ENCODE data around the gene KBTBD12. TPM values are rescaled to one million over a fixed set of nuclear protein-coding genes. Genes with fewer than 3 reads are reported as not detected.

The KBTBD12 gene
- total RNA-seq, 2 experiments from 2014 or later = not detected

DNA sequence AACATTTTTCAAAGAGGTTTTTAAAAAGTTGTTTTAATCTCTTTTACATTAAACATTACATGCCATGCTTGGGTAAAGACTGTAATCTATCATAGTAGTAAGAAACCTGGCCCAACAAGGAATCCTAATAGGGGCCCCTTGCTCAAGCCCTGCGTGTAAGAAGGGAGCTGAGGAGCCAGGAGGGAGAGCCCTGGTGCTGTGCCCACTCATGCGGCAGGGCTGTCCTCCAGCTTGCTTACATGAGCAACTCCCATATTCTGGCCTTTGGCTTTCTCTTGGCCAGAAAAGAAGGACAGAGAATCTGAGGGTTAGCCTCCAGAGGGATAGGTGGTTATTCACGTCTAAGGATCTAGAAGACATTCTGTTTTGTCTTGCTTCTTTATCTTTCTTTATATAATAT lies 49.8 kb downstream of the KBTBD12 start:
- ChIA-PET CTCF (no interaction called here), POLR2A (no interaction called here)
- no peaks in the 10 kb centered on the region for H3K36me3 Mint-ChIP-seq (ENCODE audit: low read depth)
- H3K4me3 Mint-ChIP-seq = no peak overlapping the region
- H3K27ac Mint-ChIP-seq = no peak overlapping the region
- H3K9me3 Mint-ChIP-seq = no peaks in the 10 kb centered on the region
- no peak for DNase-seq
- peaks cover 41% of the 10 kb centered on the region for H3K27me3 Mint-ChIP-seq
- no peaks in the 10 kb centered on the region for H3K4me1 Mint-ChIP-seq

DNA sequence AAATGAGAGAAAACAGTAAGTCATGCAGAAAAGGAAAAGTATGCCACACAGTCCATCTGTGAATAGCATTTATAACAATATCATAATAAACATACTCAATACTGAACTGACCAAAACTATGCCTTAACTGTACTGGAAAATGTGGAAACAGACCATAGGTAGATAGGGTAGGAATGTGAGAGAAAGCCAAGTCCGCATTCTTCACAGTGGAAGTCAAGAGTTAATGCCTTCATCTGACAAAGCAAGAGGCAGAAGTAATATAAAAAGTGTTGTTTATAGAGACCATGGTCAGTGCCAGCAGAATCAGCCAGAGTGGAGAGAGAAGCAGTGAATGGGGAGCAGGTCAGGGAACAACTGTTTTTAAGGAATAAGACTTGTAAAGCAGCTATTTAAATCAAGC lies 52.3 kb downstream of the KBTBD12 start:
- H3K4me3 Mint-ChIP-seq = no peak overlapping the region
- H3K4me1 Mint-ChIP-seq = no peaks in the 10 kb centered on the region
- H3K9me3 Mint-ChIP-seq = no peaks in the 10 kb centered on the region
- H3K27ac Mint-ChIP-seq = no peak overlapping the region
- no peak for DNase-seq
- CTCF ChIA-PET = no interaction called here
- no peaks in the 10 kb centered on the region for H3K36me3 Mint-ChIP-seq (ENCODE audit: low read depth)
- peaks cover 47% of the 10 kb centered on the region for H3K27me3 Mint-ChIP-seq
- POLR2A ChIA-PET = no interaction called here

DNA sequence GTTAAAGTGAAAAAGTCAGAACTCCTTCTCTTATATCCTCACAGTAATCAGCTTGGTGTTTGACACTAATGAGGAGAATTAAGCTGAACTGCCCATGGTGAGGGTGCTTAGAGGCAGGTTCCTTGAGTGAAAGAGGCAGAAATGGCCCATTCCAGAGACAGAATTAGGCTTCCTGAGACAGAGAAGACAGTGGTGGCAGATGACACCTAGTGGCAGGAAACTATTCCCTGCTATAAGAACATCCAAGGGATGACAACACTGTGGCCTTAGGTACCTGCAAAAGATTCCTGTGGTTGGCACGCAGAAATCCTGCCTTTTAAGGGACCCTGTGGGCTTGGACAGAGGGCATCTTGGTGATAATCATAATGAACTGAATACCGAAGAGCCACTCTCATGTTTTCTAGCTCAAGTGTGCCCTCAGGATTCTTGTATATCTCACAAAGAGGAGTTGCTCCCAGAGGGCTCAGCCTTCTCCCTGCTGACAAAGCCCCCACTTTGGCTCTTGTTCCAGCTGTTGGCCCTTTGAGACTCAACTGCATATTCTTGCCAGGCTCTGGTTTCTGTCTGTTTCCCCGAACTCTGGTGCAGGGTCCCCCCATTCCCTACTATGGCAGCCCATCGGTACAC lies 56.0 kb downstream of the KBTBD12 start:
- ChIA-PET POLR2A (no interaction called here), CTCF (interaction anchor here (1.3 kb wide), 2 partner anchors 318 to 396 kb away, joined by 3 read pairs; no protein-coding TSS in a partner anchor)
- no peaks in the 10 kb centered on the region for H3K36me3 Mint-ChIP-seq (ENCODE audit: low read depth)
- peak; percentile 19 for DNase-seq
- no peaks in the 10 kb centered on the region for H3K4me1 Mint-ChIP-seq
- H3K9me3 Mint-ChIP-seq = no peaks in the 10 kb centered on the region
- no peak overlapping the region for H3K4me3 Mint-ChIP-seq
- no peak overlapping the region for H3K27ac Mint-ChIP-seq
- H3K27me3 Mint-ChIP-seq = peaks cover 54% of the 10 kb centered on the region

DNA sequence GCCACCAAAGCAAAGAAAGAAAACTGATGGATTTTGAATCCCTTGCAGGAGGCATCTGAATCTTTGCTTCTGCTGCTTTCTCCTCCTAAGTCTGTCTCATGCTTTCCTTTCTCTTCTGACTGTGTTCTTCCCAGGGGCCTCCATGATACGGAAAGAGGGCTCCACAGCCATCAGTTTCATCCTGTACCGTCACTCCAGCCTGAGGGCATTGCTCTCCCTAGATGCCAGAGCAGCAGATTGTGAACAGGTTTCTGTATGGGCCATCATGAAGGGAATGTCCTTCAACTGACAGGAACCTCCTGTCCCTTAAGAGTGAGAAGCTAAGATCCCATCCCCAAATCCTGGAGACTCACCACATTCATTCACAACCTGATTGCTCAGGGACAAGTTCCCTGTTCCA lies 59.2 kb downstream of the KBTBD12 start:
- DNase-seq = no peak
- Mint-ChIP-seq H3K27ac (no peak overlapping the region), H3K9me3 (no peaks in the 10 kb centered on the region), H3K4me1 (no peaks in the 10 kb centered on the region), H3K4me3 (no peak overlapping the region), H3K27me3 (peaks cover 46% of the 10 kb centered on the region), H3K36me3 (ENCODE audit: low read depth) (no peaks in the 10 kb centered on the region)
- POLR2A ChIA-PET = no interaction called here
- CTCF ChIA-PET = no interaction called here

DNA sequence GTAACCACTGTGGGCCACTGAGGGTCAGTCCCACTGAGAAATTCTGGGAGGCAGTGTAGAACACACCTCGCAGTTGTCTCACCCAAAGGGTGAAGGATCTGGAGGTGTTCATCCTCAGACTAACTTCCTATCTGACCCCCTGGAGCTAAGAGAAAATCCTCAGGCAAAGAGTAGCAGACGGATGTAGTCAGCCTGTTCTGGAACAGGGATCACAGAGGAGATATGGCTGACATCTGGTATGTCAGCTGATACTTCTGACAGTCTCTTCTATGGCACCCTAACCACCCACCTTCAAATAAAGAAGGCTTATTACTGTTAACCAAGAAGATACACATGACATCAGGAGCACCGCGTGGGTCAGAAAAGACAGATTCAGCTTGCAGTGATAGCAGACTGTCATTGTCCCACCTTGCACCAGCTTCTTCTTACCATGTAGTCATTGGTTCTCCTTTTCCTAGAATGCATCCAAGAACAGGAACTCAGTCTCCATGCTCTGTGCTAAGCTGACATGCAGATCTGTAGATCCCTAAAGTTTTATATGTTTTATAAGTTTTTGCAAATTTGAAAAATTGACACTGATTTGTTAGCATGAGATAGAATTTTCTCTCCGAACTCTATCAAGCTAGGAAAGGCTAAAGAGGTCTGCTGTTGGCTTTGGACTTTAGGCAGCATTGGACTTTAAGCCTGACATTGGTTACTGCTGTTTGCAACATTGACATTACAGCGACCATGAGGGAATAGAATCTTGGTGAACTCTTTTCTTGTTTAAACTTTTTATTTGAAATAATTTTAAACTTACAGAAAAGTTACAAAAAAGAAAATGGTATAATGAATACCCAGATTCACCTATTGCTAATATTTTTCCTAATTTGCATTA lies 60.4 kb downstream of the KBTBD12 start:
- peaks cover 42% of the 10 kb centered on the region for H3K27me3 Mint-ChIP-seq
- H3K4me3 Mint-ChIP-seq = no peak overlapping the region
- ChIA-PET POLR2A (no interaction called here), CTCF (no interaction called here)
- DNase-seq = no peak
- H3K4me1 Mint-ChIP-seq = no peaks in the 10 kb centered on the region
- H3K9me3 Mint-ChIP-seq = no peaks in the 10 kb centered on the region
- H3K27ac Mint-ChIP-seq = no peak overlapping the region
- H3K36me3 Mint-ChIP-seq (ENCODE audit: low read depth) = no peaks in the 10 kb centered on the region

DNA sequence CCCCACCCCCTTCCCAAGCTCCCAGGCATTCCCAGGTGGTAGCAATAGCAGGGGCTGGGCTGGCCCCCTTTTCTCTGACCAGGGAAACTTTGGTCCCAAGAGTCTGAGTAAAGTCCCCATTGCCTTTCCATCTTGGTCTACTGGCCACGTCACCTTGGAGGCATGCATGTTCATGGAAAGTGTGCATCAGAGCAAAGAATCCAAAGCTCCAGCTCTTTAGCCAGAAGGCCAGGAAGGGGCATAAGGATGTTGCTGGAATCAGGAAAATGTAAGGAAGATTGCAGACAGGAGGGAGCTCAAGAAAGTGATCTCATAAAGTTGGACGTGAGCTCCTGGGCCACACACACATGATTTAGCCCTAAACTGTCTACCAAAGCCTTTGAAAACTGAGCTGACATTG lies 63.6 kb downstream of the KBTBD12 start:
- H3K4me1 Mint-ChIP-seq = no peaks in the 10 kb centered on the region
- CTCF ChIA-PET = no interaction called here
- POLR2A ChIA-PET = no interaction called here
- no peaks in the 10 kb centered on the region for H3K36me3 Mint-ChIP-seq (ENCODE audit: low read depth)
- no peaks in the 10 kb centered on the region for H3K9me3 Mint-ChIP-seq
- peaks cover 32% of the 10 kb centered on the region for H3K27me3 Mint-ChIP-seq
- no peak overlapping the region for H3K27ac Mint-ChIP-seq
- no peak for DNase-seq
- no peak overlapping the region for H3K4me3 Mint-ChIP-seq

DNA sequence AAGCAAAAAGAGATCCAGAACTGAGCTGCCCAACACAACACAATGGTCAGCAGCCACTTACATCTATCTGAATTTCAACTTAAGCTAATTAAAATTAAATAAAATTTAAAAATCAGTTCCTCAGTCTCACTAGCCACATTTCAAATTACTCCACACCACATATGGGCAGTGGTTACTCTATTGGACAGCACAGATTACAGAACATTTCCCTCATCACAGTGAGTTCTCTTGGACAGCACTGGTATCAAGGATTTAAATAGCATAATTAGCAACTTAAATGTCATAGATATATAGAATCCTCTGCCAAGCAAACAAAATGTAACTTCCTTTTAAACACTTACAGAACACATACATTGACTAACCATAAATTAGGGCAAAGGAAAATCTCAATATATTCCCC lies 64.4 kb downstream of the KBTBD12 start:
- Mint-ChIP-seq H3K4me1 (no peaks in the 10 kb centered on the region), H3K27me3 (peaks cover 28% of the 10 kb centered on the region), H3K9me3 (no peaks in the 10 kb centered on the region), H3K27ac (no peak overlapping the region), H3K36me3 (ENCODE audit: low read depth) (no peaks in the 10 kb centered on the region), H3K4me3 (no peak overlapping the region)
- ChIA-PET CTCF (no interaction called here), POLR2A (no interaction called here)
- no peak for DNase-seq

DNA sequence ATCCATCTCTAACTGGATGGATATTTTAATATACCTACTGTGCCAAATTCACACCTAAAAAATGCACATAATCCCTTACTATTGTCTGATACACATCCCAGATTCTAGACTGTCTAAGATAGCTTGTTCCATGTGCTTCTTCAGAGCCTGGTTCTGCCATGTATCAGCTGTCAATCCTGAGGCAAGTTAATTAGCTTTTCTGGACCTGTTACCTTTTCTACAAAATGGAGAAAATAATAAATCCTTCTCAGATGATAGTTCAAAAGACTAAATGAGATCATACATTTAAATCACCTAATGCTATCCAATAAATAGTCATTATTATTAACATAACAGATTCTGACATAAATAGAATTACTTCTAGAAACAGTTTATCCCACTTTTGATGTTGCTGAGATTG lies 66.1 kb downstream of the KBTBD12 start:
- no peaks in the 10 kb centered on the region for H3K4me1 Mint-ChIP-seq
- ChIA-PET CTCF (no interaction called here), POLR2A (no interaction called here)
- DNase-seq = no peak
- no peak overlapping the region for H3K27ac Mint-ChIP-seq
- no peaks in the 10 kb centered on the region for H3K36me3 Mint-ChIP-seq (ENCODE audit: low read depth)
- no peaks in the 10 kb centered on the region for H3K9me3 Mint-ChIP-seq
- H3K27me3 Mint-ChIP-seq = peaks cover 28% of the 10 kb centered on the region
- no peak overlapping the region for H3K4me3 Mint-ChIP-seq

DNA sequence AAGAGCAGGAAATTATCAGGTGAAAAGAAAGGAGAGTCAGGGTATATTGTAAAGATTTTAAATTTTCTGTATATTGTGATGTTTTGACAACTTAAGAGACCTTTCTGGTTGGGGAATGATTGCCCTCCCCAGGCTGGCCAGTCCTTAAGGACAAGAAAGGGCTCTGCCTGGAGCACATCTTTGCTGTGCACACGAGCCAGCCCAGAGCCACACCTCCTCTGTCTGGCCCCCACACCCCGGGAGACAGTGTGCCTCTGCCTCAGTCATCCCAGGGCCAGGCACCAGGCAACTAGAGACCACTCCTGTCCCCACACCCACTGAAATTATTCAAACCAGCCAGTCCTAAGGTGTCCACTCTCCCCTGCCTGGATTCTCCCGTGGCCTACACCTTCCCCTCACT lies 67.1 kb downstream of the KBTBD12 start:
- no peaks in the 10 kb centered on the region for H3K4me1 Mint-ChIP-seq
- peaks cover 19% of the 10 kb centered on the region for H3K27me3 Mint-ChIP-seq
- CTCF ChIA-PET = no interaction called here
- POLR2A ChIA-PET = no interaction called here
- no peak overlapping the region for H3K27ac Mint-ChIP-seq
- no peaks in the 10 kb centered on the region for H3K36me3 Mint-ChIP-seq (ENCODE audit: low read depth)
- H3K9me3 Mint-ChIP-seq = no peaks in the 10 kb centered on the region
- no peak for DNase-seq
- H3K4me3 Mint-ChIP-seq = no peak overlapping the region

DNA sequence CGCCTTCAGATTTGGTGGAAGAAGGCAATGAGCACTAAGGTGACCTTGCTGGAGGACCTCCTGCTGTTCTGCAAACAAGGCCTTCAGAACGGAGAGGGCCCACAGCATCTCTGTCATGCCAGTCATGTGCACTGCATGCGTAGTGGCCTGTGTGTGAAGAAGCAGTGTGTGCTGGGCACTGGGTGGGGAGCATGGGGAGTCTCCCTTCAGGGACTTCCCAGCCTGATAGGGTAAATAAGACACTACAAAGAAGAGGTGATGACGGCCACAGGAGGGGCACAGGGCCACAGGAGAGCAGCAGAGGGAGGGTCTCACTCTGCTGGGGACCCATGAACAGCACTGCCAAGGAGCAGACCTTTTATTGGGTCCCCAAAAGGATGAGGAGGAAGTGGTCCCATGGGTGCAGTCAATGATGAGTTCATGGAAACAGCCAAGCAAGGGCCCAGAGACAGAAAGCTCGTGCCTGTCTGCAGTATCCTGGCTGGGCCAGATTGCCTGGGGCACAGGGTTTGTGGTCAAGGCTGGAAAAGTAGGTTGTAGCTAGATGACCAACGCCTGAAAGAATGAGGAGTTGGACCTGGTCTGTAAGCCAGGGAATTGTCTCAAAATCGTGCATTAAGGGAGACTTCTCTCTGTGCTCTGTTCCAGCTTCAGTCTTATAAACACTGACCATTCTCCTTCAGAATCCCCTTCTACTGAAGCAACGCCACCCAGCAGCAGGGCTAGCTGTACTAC lies 69.4 kb downstream of the KBTBD12 start:
- no peak overlapping the region for H3K27ac Mint-ChIP-seq
- no peak overlapping the region for H3K4me3 Mint-ChIP-seq
- no peak for DNase-seq
- ChIA-PET CTCF (no interaction called here), POLR2A (no interaction called here)
- H3K27me3 Mint-ChIP-seq = peaks cover 13% of the 10 kb centered on the region
- H3K36me3 Mint-ChIP-seq (ENCODE audit: low read depth) = no peaks in the 10 kb centered on the region
- H3K9me3 Mint-ChIP-seq = no peaks in the 10 kb centered on the region
- no peaks in the 10 kb centered on the region for H3K4me1 Mint-ChIP-seq

DNA sequence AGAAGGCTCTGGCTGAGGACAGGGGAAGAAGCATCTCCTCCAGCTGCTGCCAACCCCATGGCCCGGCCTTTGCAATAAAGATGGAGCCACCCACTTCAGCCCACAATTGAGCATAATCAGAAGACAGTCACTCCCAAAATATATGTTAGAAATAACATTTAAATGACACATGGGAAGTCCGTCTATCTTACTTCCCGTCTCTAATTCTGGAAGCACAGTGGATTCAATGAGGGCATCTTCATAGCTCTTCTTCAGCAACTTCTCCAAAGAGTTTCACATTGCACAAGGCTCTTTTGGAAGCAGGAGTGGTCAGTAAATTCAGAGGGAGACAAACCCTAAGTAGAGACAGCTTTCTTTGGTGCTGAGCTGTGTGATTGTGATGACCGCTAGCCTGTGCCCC lies 70.2 kb downstream of the KBTBD12 start:
- DNase-seq = no peak
- no peak overlapping the region for H3K4me3 Mint-ChIP-seq
- no peaks in the 10 kb centered on the region for H3K36me3 Mint-ChIP-seq (ENCODE audit: low read depth)
- peaks cover 8% of the 10 kb centered on the region for H3K27me3 Mint-ChIP-seq
- ChIA-PET CTCF (no interaction called here), POLR2A (no interaction called here)
- no peaks in the 10 kb centered on the region for H3K9me3 Mint-ChIP-seq
- no peak overlapping the region for H3K27ac Mint-ChIP-seq
- H3K4me1 Mint-ChIP-seq = no peaks in the 10 kb centered on the region

DNA sequence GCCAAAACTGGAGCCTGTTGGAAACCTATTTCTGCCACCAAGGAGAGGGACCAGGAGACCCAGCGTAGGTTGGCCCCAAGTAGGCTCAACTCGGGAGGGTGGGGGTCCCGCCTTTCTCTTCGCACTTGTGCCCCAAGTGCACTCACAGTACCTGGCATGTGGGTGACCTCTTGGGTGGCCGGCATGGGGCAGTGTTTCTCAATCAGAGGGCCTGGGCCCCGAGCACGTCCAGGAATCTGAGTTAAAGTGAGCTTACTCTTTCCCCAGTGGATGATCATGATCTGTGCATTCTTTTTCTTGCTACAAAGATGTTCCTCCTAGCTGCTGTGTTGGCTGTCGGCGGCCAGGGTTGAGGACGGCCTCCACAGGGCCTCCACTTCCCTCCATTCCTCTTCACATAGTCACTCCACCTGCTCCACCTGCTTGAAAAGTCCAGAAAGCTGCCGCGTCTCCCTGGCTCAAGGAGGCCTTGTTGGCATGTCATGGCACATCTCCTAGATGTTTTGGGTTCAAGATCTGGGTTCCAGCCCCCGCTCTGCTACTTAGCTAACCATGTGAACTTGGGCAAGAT lies 70.7 kb downstream of the KBTBD12 start:
- Mint-ChIP-seq H3K27ac (no peak overlapping the region), H3K4me1 (no peaks in the 10 kb centered on the region), H3K36me3 (ENCODE audit: low read depth) (no peaks in the 10 kb centered on the region), H3K4me3 (no peak overlapping the region), H3K27me3 (peaks cover 8% of the 10 kb centered on the region), H3K9me3 (no peaks in the 10 kb centered on the region)
- POLR2A ChIA-PET = no interaction called here
- DNase-seq = no peak
- CTCF ChIA-PET = no interaction called here

DNA sequence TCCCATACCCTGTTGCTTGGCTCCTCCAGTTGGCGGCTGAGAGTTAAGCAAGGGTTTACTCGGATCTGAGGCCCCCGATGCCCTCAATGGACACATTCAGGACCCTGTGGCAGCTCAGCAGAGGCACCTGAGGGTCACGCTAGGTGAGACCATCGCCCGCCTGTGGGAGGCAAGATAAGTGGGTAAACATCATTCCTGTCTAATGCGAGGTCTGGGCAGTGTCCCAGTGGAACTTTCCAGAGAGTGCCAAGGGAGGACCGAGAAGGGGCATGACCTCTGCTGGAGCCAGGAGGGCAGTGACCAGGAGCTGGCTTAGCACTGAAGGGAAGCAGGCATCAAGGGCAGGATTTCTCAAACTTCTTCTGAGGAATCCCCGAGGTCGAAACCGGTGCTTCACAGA lies 71.8 kb downstream of the KBTBD12 start:
- no peak for DNase-seq
- H3K36me3 Mint-ChIP-seq (ENCODE audit: low read depth) = no peaks in the 10 kb centered on the region
- peaks cover 4% of the 10 kb centered on the region for H3K27me3 Mint-ChIP-seq
- no peaks in the 10 kb centered on the region for H3K9me3 Mint-ChIP-seq
- CTCF ChIA-PET = no interaction called here
- H3K4me3 Mint-ChIP-seq = no peak overlapping the region
- H3K4me1 Mint-ChIP-seq = no peaks in the 10 kb centered on the region
- POLR2A ChIA-PET = no interaction called here
- H3K27ac Mint-ChIP-seq = no peak overlapping the region

Measured in activated CD4-positive, alpha-beta memory T cell treated with anti-CD3 and anti-CD28 coated beads, Interleukin-2, amount 10 ng/mL, durations not matched to agents 7 days and 5 days (primary cell).